K562 (cell line): ENCODE measurements around the gene CEP170. TPM values are rescaled to one million over a fixed set of nuclear protein-coding genes. Genes with fewer than 3 reads are reported as not detected.

Experiments used
- ARHGAP35 ChIP-seq: fragments of 450-650 bp; IDR thresholded peaks from 2 replicates; pipeline ENCODE4 v1.6.1; 2018; ENCODE audit not compliant: partially characterized antibody
- ARID3B ChIP-seq: fragments of 250-450 bp; sonication (Bioruptor Pico); IDR thresholded peaks from 2 replicates; pipeline ENCODE4 v1.4.0; 2020; ENCODE audit warnings: borderline replicate concordance
- BCOR ChIP-seq: fragments of 450-650 bp; IDR thresholded peaks from 2 replicates; pipeline ENCODE4 v1.6.1; 2016
- CTCFL ChIP-seq: IDR thresholded peaks from 2 replicates; pipeline ENCODE4 v1.6.1; 2011; ENCODE audit warnings: borderline replicate concordance, low read depth, mild to moderate bottlenecking, moderate library complexity, low read length; ENCODE audit not compliant: insufficient read depth, poor library complexity, severe bottlenecking
- E2F5 ChIP-seq: sonication (generic); formaldehyde crosslinking; IDR thresholded peaks from 2 replicates; pipeline ENCODE4 v1.8.0; 2022; ENCODE audit warnings: mild to moderate bottlenecking, missing genetic modification reagents
- HLTF ChIP-seq: fragments of 450-650 bp; IDR thresholded peaks from 2 replicates; pipeline ENCODE4 v1.6.1; 2016
- HMBOX1 ChIP-seq: sonication (generic); IDR thresholded peaks from 2 replicates; pipeline ENCODE4 v1.6.1; 2016
- NCOR1 ChIP-seq: fragments of 450-650 bp; IDR thresholded peaks from 2 replicates; pipeline ENCODE4 v1.6.1; 2016; ENCODE audit warnings: mild to moderate bottlenecking, moderate library complexity
- NFE2L1 ChIP-seq: fragments of 450-650 bp; IDR thresholded peaks from 2 replicates; pipeline ENCODE4 v1.6.1; 2016; ENCODE audit warnings: missing genetic modification characterization, low read depth, mild to moderate bottlenecking, missing compliant biosample characterization, moderate library complexity, borderline replicate concordance
- PRDM10 ChIP-seq: fragments of 450-650 bp; IDR thresholded peaks from 2 replicates; pipeline ENCODE4 v1.6.1; 2018; ENCODE audit not compliant: partially characterized antibody
- SMARCC2 ChIP-seq: fragments of 450-650 bp; IDR thresholded peaks from 2 replicates; pipeline ENCODE4 v1.6.1; 2017; ENCODE audit warnings: antibody characterized with exemption, moderate library complexity, mild to moderate bottlenecking, low read depth
- ZBTB7A ChIP-seq: IDR thresholded peaks from 2 replicates; pipeline ENCODE4 v1.6.1; 2011; ENCODE audit warnings: low read depth, mild to moderate bottlenecking, low read length, moderate library complexity, borderline replicate concordance; ENCODE audit not compliant: control insufficient read depth
- ZNF766 ChIP-seq: fragments of 200-800 bp; sonication (Bioruptor generic); conservative IDR thresholded peaks from 2 replicates; pipeline ENCODE4 v1.6.1; 2016; ENCODE audit warnings: missing genetic modification characterization, missing compliant biosample characterization
- polyA plus RNA-seq, 8 experiments: library from polyadenylated mRNA; depleted of rRNA in 4 of 8; stranded (reverse) in 5 of 8; unstranded in 3 of 8; fragments of >200 nt; fragmentation: Nextera tagmentation in 2 of 8; fragmentation: Illumina TruSeq in 1 of 8; extraction: Ambion mirVana in 2 of 8; extraction: Trizol in 1 of 8; gene quantifications; 2 replicates each; pipeline versions ENCODE4 v1.2.1 to v1.2.3, GENCODE V29; 2011 to 2014; ENCODE audit warnings: inconsistent platforms in 1 of 8, missing spikeins in 1 of 8
- total RNA-seq, 7 experiments: library from RNA; depleted of rRNA in 6 of 7; stranded (reverse); fragments of >200 nt in 6 of 7; fragmentation: Illumina TruSeq in 2 of 7; extraction: Trizol in 2 of 7; gene quantifications; 2 replicates each; pipeline versions ENCODE4 v1.2.1 to v1.2.3, GENCODE V29; 2011 to 2021; ENCODE audit warnings: low replicate concordance in 1 of 7

The CEP170 gene
- total and polyA plus RNA-seq, 9 of the 15 experiments (the other 6 are each of a cell fraction or from before 2014, with no cell fraction given), result 22.6 to 110 (median 68.5) TPM

- TF ChIP-seq ARID3B (CRISPR knock-in tag), result no peak
- TF ChIP-seq HMBOX1, result no peak
- no peak for TF ChIP-seq HLTF
- no peak; the same call in 1 of the 2 replicates for TF ChIP-seq ZBTB7A
- TF ChIP-seq SMARCC2, result 0 out of 2 replicates have a peak, but pooled peaks have one; percentile 24
- TF ChIP-seq E2F5 (CRISPR knock-in tag), result no peak
- peak; percentile 35 for TF ChIP-seq PRDM10
- no peak for TF ChIP-seq NFE2L1 (tag)
- TF ChIP-seq ZNF766 (CRISPR knock-in tag), result peak; percentile 68; the same call in 1 of the 2 replicates
- TF ChIP-seq NCOR1, result peak; percentile 27; the same call in 1 of the 2 replicates
- TF ChIP-seq ARHGAP35, result peak; percentile 27
- no peak for TF ChIP-seq CTCFL
- peak; percentile 65 for TF ChIP-seq BCOR
These were observed 701 bp downstream of the CEP170 start (continued) for GRCh38 chr1:243254233-243254926.
